H9 (cell line): ENCODE results near the gene URI1. TPM values are rescaled to one million over a fixed set of nuclear protein-coding genes. Genes with fewer than 3 reads are reported as not detected.

Experiments
- DNase-seq: peaks from one replicate; pipeline ENCODE4 v3.0.0-alpha.2; 2017
- H2AFZ ChIP-seq: one replicate; pipeline ENCODE4 v1.6.1; 2013; ENCODE audit warnings: mild to moderate bottlenecking, low read length, control low read depth, moderate library complexity
- H2AK5ac ChIP-seq: 2 replicates; pipeline ENCODE4 v1.6.1; 2013; ENCODE audit warnings: low read length, control low read depth, mixed read lengths; ENCODE audit not compliant: insufficient read length
- H2BK120ac ChIP-seq: one replicate; pipeline ENCODE4 v1.6.1; 2013; ENCODE audit warnings: low read depth, mild to moderate bottlenecking, low read length, control low read depth, inconsistent platforms; ENCODE audit not compliant: poor library complexity, severe bottlenecking
- H2BK12ac ChIP-seq: 2 replicates; pipeline ENCODE4 v1.6.1; 2013; ENCODE audit warnings: low read length, control low read depth, mixed read lengths, low read depth; ENCODE audit not compliant: insufficient read length
- H2BK15ac ChIP-seq: 2 replicates; pipeline ENCODE4 v1.6.1; 2013; ENCODE audit warnings: low read depth, low read length, control low read depth
- H2BK20ac ChIP-seq: one replicate; pipeline ENCODE4 v1.6.1; 2013; ENCODE audit warnings: low read depth, mild to moderate bottlenecking, low read length, control low read depth, inconsistent platforms; ENCODE audit not compliant: poor library complexity, severe bottlenecking
- H2BK5ac ChIP-seq: 2 replicates; pipeline ENCODE4 v1.6.1; 2013; ENCODE audit warnings: low read length, control low read depth, mixed read lengths; ENCODE audit not compliant: insufficient read length
- H3K14ac ChIP-seq: 2 replicates; pipeline ENCODE4 v1.6.1; 2013; ENCODE audit warnings: low read length, control low read depth; ENCODE audit not compliant: insufficient read depth
- H3K18ac ChIP-seq: 2 replicates; pipeline ENCODE4 v1.6.1; 2013; ENCODE audit warnings: low read depth, mild to moderate bottlenecking, mixed read lengths, low read length, control low read depth; ENCODE audit not compliant: insufficient read length
- H3K23ac ChIP-seq: 2 replicates; pipeline ENCODE4 v1.6.1; 2013; ENCODE audit warnings: low read length, control low read depth, mixed read lengths, low read depth; ENCODE audit not compliant: insufficient read length
- H3K23me2 ChIP-seq: 2 replicates; pipeline ENCODE4 v1.6.1; 2013; ENCODE audit warnings: low read depth, mild to moderate bottlenecking, mixed read lengths, low read length, control low read depth; ENCODE audit not compliant: insufficient read length, poor library complexity, severe bottlenecking
- H3K27ac ChIP-seq: 2 replicates; pipeline ENCODE4 v1.5.1; 2013; ENCODE audit warnings: low read length, control low read depth, mixed read lengths, low read depth; ENCODE audit not compliant: insufficient read length
- H3K27me3 ChIP-seq: 2 replicates; pipeline ENCODE4 v1.6.1; 2013; ENCODE audit warnings: low read length, control low read depth, inconsistent platforms; ENCODE audit not compliant: insufficient read depth
- H3K4ac ChIP-seq: 2 replicates; pipeline ENCODE4 v1.6.1; 2013; ENCODE audit warnings: low read depth, mild to moderate bottlenecking, control low read depth, inconsistent platforms, low read length, moderate library complexity
- H3K4me1 ChIP-seq: 2 replicates; pipeline ENCODE4 v1.6.1; 2013; ENCODE audit warnings: low read length, control low read depth, inconsistent platforms; ENCODE audit not compliant: insufficient read depth
- H3K4me2 ChIP-seq: 2 replicates; pipeline ENCODE4 v1.6.1; 2013; ENCODE audit warnings: low read length, control low read depth, mixed read lengths; ENCODE audit not compliant: insufficient read length, insufficient read depth
- H3K56ac ChIP-seq: 2 replicates; pipeline ENCODE4 v1.6.1; 2013; ENCODE audit warnings: low read depth, mild to moderate bottlenecking, mixed read lengths, low read length, control low read depth; ENCODE audit not compliant: insufficient read length
- H3K79me1 ChIP-seq: 2 replicates; pipeline ENCODE4 v1.6.1; 2013; ENCODE audit warnings: low read depth, mild to moderate bottlenecking, moderate library complexity, low read length, control low read depth, inconsistent platforms; ENCODE audit not compliant: insufficient read depth, poor library complexity, severe bottlenecking
- H3K79me2 ChIP-seq: 2 replicates; pipeline ENCODE4 v1.6.1; 2013; ENCODE audit warnings: low read length, control low read depth, inconsistent platforms; ENCODE audit not compliant: insufficient read depth
- H3K9ac ChIP-seq: 2 replicates; pipeline ENCODE4 v1.6.1; 2013; ENCODE audit warnings: low read length, control low read depth, mixed read lengths; ENCODE audit not compliant: insufficient read length; ENCODE audit errors: extremely low read depth
- H3K9me3 ChIP-seq: one replicate; pipeline ENCODE4 v1.6.1; 2013; ENCODE audit warnings: low read depth, low read length, inconsistent platforms; ENCODE audit not compliant: control insufficient read depth
- H3T11ph ChIP-seq: one replicate; pipeline ENCODE4 v1.6.1; 2013; ENCODE audit warnings: mild to moderate bottlenecking, low read length, control low read depth, inconsistent platforms
- H4K20me1 ChIP-seq: one replicate; pipeline ENCODE4 v1.6.1; 2013; ENCODE audit not compliant: control insufficient read depth, insufficient read length, insufficient read depth
- H4K5ac ChIP-seq: 2 replicates; pipeline ENCODE4 v1.6.1; 2013; ENCODE audit warnings: low read depth, mild to moderate bottlenecking, mixed read lengths, low read length, control low read depth; ENCODE audit not compliant: insufficient read length
- H4K8ac ChIP-seq: replicated peaks from 2 replicates; pipeline ENCODE4 v1.6.1; 2013; ENCODE audit warnings: low read length, control low read depth, mixed read lengths, low read depth; ENCODE audit not compliant: insufficient read length
- H4K91ac ChIP-seq: 2 replicates; pipeline ENCODE4 v1.6.1; 2013; ENCODE audit warnings: low read depth, mild to moderate bottlenecking, moderate library complexity, mixed read lengths, low read length, control low read depth; ENCODE audit not compliant: insufficient read length
- H3K27ac Mint-ChIP-seq, 3 experiments: 2 replicates in 2 of 3; 3 replicates in 1 of 3; pipeline ENCODE4 v1.8.0; 2020 to 2021; ENCODE audit warnings: mixed read lengths in 3 of 3, mild to moderate bottlenecking in 1 of 3, moderate library complexity in 1 of 3
- H3K27me3 Mint-ChIP-seq: 2 replicates; pipeline ENCODE4 v1.8.0; 2021; ENCODE audit warnings: low read depth, mild to moderate bottlenecking, moderate library complexity, mixed read lengths
- H3K36me3 Mint-ChIP-seq, 3 experiments: 2 replicates in 2 of 3; 3 replicates in 1 of 3; pipeline ENCODE4 v1.8.0; 2020 to 2021; ENCODE audit warnings: low read depth in 3 of 3, mixed read lengths in 3 of 3; ENCODE audit not compliant: insufficient read depth in 1 of 3
- H3K4me1 Mint-ChIP-seq, 2 experiments: 2 replicates each; pipeline ENCODE4 v1.8.0; 2020; ENCODE audit warnings: mixed read lengths in 2 of 2
- H3K4me3 Mint-ChIP-seq, 2 experiments: 2 replicates in 1 of 2; 3 replicates in 1 of 2; pipeline ENCODE4 v1.8.0; 2020 to 2021; ENCODE audit warnings: mild to moderate bottlenecking in 2 of 2, mixed read lengths in 2 of 2, moderate library complexity in 1 of 2
- H3K9me3 Mint-ChIP-seq, 2 experiments: 2 replicates in 1 of 2; 3 replicates in 1 of 2; pipeline ENCODE4 v1.8.0; 2020; ENCODE audit warnings: mild to moderate bottlenecking in 2 of 2, mixed read lengths in 2 of 2, moderate library complexity in 1 of 2
- WGBS: extraction: QIAGEN DNeasy Blood & Tissue Kit; methylation state at CpG from one replicate; pipeline ENCODE4 v1.1.7; 2013; ENCODE audit warnings: missing lambda C conversion rate, low lambda C conversion rate, mixed read lengths; ENCODE audit not compliant: insufficient read length; ENCODE audit errors: extremely low coverage; 5-methylcytosine and 5-hydroxymethylcytosine counted together
- total RNA-seq: library from RNA; stranded (reverse); gene quantifications from 2 replicates; pipeline ENCODE4 v1.2.1, GENCODE V29; 2021
- TF ChIP-seq, protein P1 (sequence below): fragments of 200-600 bp; sonication (generic); conservative IDR thresholded peaks from 3 replicates; pipeline ENCODE4 v1.8.0; 2021; ENCODE audit warnings: antibody characterized with exemption, mild to moderate bottlenecking

URI1 gene
- total RNA-seq, 1 experiment from 2014 or later, result 54.3 TPM

DNA sequence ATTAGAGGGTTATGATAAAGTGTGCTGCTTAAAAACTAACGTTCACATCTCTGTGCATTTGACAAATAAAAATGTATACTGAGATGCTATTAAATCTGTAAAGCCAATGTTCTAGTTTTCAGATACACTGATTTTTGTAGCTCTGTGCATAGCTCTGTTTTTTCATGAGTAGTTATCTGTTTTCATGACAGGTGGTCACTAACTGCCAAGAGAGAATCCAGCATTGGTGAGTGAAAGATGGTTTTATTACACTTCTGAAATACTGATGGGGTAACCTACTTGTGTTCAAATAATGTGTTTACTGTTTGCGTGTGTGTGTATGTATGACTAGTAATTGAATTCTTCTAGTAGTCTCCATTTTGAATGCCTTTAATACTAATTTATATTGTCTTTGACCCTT is 29.0 kb downstream of the URI1 start:
- TF ChIP-seq, protein P1, sequence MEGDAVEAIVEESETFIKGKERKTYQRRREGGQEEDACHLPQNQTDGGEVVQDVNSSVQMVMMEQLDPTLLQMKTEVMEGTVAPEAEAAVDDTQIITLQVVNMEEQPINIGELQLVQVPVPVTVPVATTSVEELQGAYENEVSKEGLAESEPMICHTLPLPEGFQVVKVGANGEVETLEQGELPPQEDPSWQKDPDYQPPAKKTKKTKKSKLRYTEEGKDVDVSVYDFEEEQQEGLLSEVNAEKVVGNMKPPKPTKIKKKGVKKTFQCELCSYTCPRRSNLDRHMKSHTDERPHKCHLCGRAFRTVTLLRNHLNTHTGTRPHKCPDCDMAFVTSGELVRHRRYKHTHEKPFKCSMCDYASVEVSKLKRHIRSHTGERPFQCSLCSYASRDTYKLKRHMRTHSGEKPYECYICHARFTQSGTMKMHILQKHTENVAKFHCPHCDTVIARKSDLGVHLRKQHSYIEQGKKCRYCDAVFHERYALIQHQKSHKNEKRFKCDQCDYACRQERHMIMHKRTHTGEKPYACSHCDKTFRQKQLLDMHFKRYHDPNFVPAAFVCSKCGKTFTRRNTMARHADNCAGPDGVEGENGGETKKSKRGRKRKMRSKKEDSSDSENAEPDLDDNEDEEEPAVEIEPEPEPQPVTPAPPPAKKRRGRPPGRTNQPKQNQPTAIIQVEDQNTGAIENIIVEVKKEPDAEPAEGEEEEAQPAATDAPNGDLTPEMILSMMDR, result no peak
- Histone ChIP-seq H3K9me3 (no peaks in the 10 kb centered on the region), H2BK120ac (no peak overlapping the region), H4K20me1 (no peaks in the 10 kb centered on the region), H3K9ac (no peak overlapping the region), H2BK15ac (no peak overlapping the region), H2AFZ (no peak overlapping the region), H3K4me2 (no peak overlapping the region), H2BK20ac (no peak overlapping the region), H2BK5ac (no peak overlapping the region), H4K5ac (no peak overlapping the region), H3K23me2 (no peaks in the 10 kb centered on the region), H3K23ac (no peak overlapping the region), H3K4me1 (no peaks in the 10 kb centered on the region), H4K91ac (no peak overlapping the region), H2BK12ac (no peak overlapping the region), H3K56ac (no peak overlapping the region), H3K27ac (no peak overlapping the region), H3K27me3 (no peaks in the 10 kb centered on the region), H3K79me2 (peaks cover 12% of the 10 kb centered on the region; the same call in 1 of the 2 replicates), H2AK5ac (no peak overlapping the region), H3K14ac (no peak overlapping the region), H3T11ph (no peak overlapping the region), H3K4ac (no peak overlapping the region), H3K18ac (no peak overlapping the region), H4K8ac (no peak overlapping the region), H3K79me1 (peaks cover 13% of the 10 kb centered on the region)
- DNase-seq, result no peak
- Mint-ChIP-seq H3K4me1 (peaks cover 1 to 3% of the 10 kb centered on the region in 2 experiments; a peak in 3 of 4 replicates), H3K27me3 (no peaks in the 10 kb centered on the region), H3K27ac (no peak overlapping the region), H3K9me3 (no peaks in the 10 kb centered on the region), H3K4me3 (no peak overlapping the region), H3K36me3 (no peaks in the 10 kb centered on the region; a peak in 1 of 7 replicates)
- no CpG with 5 or more reads among the region's 2 CpGs for WGBS
